ENCODE measurements around the gene C1QTNF3. TPM values are rescaled to one million over a fixed set of nuclear protein-coding genes. Genes with fewer than 3 reads are reported as not detected.
A peak's percentile ranks its signal among the peaks of the same experiment; 100 is the strongest.

C1QTNF3 gene
- total RNA-seq, 2 donors from 2014 or later = 4.3 to 8.5 TPM

DNA sequence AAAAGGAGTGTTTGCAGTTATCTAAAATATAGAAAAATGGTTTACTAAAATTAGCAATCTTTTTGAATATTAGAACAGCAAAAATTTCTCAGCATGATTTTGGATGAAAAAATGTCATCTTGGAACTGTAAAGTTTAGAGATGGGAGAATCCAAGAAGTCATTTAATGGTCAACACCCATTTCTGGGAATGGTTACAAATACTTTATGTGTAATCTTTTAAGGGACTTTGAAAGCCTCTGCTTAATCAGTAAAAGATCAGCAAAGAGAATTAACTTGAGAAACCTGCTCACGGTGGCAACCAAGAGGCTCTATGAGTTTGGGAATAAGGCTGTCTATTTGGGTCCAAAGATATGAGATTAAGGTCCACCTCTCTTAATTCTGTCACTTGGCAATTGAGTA is 13.0 kb downstream of the C1QTNF3 start:
- no peak overlapping the region for H3K4me3 Mint-ChIP-seq
- H3K36me3 Mint-ChIP-seq (ENCODE audit: low read depth) = peaks cover 8% of the 10 kb centered on the region
- no peak overlapping the region for H3K27ac Mint-ChIP-seq
- no peaks in the 10 kb centered on the region for H3K27me3 Mint-ChIP-seq
- no peak for ATAC-seq
- no peak for DNase-seq
- no peaks in the 10 kb centered on the region for H3K4me1 Mint-ChIP-seq
- no peaks in the 10 kb centered on the region for H3K9me3 ChIP-seq (ENCODE audit: control insufficient read depth, low read length, poor library complexity, severe bottlenecking)

DNA sequence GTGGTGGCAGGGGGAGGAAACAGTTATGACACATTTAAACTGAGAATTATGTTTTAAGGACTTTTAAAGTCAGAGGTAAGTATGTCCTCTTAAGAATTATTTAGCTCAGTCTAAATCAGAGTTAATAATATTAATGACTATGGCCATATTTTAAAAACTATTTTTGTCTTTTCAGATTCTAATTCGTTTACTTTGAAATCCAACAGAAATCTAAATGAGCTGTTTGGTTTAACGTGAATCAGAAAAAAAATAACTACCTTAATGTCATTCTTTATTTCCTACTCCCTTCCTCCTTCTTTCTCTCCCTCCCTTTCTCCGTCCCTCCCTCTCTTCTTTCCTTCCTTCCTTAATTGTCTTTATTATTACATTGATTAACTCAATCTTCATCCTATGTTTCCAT is 14.7 kb downstream of the C1QTNF3 start:
- H3K27me3 Mint-ChIP-seq = no peaks in the 10 kb centered on the region
- no peak overlapping the region for H3K4me3 Mint-ChIP-seq
- no peaks in the 10 kb centered on the region for H3K9me3 ChIP-seq (ENCODE audit: control insufficient read depth, low read length, poor library complexity, severe bottlenecking)
- ATAC-seq (no peak), DNase-seq (no peak)
- no peaks in the 10 kb centered on the region for H3K4me1 Mint-ChIP-seq
- no peak overlapping the region for H3K27ac Mint-ChIP-seq
- H3K36me3 Mint-ChIP-seq (ENCODE audit: low read depth) = peaks cover 8% of the 10 kb centered on the region

DNA sequence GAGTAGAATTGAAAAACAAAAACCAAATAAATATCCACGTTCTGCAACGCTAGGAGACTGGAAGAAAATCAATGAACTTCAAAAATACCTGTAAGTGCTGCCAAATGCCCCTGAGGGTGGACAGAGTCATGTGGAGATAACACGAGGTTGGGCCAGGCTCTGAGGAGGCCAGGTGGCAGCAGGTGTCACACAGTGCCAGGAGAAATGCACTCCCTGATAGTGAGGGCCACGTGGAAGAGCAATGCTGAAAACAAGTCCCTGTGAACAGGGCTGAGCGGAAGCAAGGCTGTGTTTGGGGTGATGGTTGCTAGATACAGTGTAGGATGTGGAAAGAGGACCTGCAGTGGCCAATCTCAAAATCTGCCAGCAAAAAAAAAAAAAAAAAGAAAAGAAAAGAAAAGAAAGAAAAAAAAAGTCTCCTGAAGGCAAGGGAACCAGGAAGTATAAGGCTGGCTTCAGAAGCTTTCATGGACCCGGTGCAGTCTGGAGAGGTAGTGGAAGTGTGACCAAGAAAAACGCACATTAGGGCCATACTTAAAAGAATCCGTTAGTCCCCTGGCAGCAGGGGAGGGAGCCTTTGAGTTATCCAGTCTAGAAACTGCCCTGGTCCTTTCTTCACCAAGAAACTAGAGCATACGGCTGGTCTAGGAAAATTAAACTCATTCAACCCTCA is 16.8 kb downstream of the C1QTNF3 start:
- H3K9me3 ChIP-seq (ENCODE audit: control insufficient read depth, low read length, poor library complexity, severe bottlenecking) = no peaks in the 10 kb centered on the region
- Mint-ChIP-seq H3K4me3 (no peak overlapping the region), H3K27ac (no peak overlapping the region), H3K36me3 (ENCODE audit: low read depth) (peaks cover 9% of the 10 kb centered on the region), H3K27me3 (no peaks in the 10 kb centered on the region), H3K4me1 (peaks cover 13% of the 10 kb centered on the region)
- ATAC-seq (no peak), DNase-seq (no peak)

DNA sequence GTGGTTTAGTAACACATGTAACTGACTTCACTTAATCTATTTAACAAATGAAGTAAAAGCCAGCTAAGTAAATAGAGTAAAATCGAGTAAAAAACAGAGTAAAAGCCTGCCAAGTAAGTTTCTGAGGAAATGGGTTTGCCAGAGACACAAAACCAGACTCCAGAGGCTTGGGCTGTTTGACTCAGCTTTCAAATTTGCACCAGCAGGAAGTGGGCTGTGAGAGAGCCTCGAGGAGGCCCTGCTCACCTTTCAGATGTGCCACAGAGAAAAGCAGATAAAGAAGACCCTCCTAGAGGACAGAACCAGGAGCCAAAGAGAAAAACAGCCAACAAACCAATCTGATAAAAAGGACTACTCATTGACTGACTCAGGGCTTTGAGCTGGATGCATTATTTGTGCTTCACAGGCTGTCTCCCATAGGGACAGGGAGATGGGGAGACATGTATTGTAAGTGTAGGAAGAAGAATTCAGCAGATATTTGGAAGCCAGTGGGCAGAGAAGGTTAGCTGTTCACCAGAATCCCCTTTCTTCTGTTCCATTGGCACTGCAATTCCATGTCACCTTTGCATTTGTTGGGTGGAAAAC is 20.8 kb downstream of the C1QTNF3 start:
- H3K27ac Mint-ChIP-seq = peak overlapping the region; percentile 80
- no peaks in the 10 kb centered on the region for H3K9me3 ChIP-seq (ENCODE audit: control insufficient read depth, low read length, poor library complexity, severe bottlenecking)
- ATAC-seq (peak; percentile 39), DNase-seq (no peak)
- H3K4me3 Mint-ChIP-seq = peak overlapping the region; percentile 53
- no peaks in the 10 kb centered on the region for H3K27me3 Mint-ChIP-seq
- peaks cover 13% of the 10 kb centered on the region for H3K4me1 Mint-ChIP-seq
- H3K36me3 Mint-ChIP-seq (ENCODE audit: low read depth) = peaks cover 9% of the 10 kb centered on the region

DNA sequence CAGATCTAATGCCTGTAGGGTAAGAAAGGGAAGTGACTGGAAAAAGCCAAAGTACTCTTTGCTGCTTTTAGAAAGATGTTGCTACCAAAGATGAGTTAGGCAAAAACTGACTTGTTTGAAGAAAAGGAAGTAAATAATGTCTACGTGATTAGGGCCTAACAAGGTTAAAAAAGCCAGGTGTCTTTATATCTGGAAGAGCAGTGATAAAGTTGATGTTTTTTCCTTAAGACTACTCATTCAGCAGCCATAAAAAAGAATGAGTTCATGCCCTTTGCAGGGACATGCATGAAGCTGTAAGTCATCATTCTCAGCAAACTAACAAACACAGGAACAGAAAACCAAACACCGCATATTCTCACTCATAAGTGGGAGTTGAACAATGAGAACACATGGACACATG is 21.7 kb downstream of the C1QTNF3 start:
- ATAC-seq = no peak

DNA sequence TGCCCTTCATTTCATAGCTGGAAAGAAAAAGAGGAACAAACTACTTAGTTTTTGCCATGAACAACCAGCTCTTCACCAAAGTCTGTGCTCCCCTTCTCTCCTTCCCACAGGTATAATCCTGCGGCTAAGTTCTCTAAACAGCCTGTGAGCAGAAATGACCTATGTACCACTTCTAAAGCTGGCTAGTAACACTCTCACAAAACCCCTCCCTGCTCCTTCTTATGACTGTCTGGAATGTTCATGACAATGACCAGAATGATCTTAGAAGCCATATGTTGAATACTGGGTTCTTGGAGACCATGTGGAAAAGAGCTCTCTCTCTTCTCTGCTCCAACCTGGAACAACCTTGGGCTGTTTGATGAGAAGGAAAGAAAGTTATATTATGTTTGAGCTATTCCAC is 22.3 kb downstream of the C1QTNF3 start:
- ATAC-seq = no peak
- DNase-seq = no peak
- Mint-ChIP-seq H3K4me3 (no peak overlapping the region), H3K27me3 (no peaks in the 10 kb centered on the region), H3K4me1 (peaks cover 15% of the 10 kb centered on the region), H3K27ac (peak overlapping the region; percentile 80), H3K36me3 (ENCODE audit: low read depth) (peaks cover 8% of the 10 kb centered on the region)
- H3K9me3 ChIP-seq (ENCODE audit: control insufficient read depth, low read length, poor library complexity, severe bottlenecking) = no peaks in the 10 kb centered on the region

More for the DNA sequence above, 21.7 kb downstream of the C1QTNF3 start:
- no peaks in the 10 kb centered on the region for H3K9me3 ChIP-seq (ENCODE audit: control insufficient read depth, low read length, poor library complexity, severe bottlenecking)
- Mint-ChIP-seq H3K27me3 (no peaks in the 10 kb centered on the region), H3K36me3 (ENCODE audit: low read depth) (peaks cover 12% of the 10 kb centered on the region), H3K27ac (peak overlapping the region; percentile 80), H3K4me1 (peaks cover 15% of the 10 kb centered on the region), H3K4me3 (peak overlapping the region; percentile 36)
- DNase-seq = no peak

DNA sequence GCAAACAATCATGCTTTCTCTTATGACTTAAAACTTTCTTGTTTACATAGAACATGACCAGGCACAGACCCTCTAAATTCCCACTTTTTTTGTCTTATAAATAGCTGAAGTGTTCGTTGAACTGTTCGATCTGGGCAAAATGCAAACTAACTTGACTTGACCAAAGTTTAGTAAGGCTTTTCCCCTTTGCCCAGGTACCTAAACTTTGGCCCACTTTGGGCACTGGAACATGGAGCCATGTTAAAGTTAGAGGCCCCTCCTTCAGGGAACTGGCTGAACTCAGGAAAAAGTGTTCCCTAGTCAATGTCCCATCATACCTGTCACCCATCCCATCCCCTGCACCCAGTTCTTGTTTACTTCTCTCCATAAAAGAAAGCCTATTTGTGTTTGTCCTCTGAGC is 25.8 kb downstream of the C1QTNF3 start:
- ATAC-seq (no peak), DNase-seq (no peak)
- H3K36me3 Mint-ChIP-seq (ENCODE audit: low read depth) = peaks cover 6% of the 10 kb centered on the region
- H3K4me3 Mint-ChIP-seq = no peak overlapping the region
- no peak overlapping the region for H3K27ac Mint-ChIP-seq
- no peaks in the 10 kb centered on the region for H3K27me3 Mint-ChIP-seq
- peaks cover 10% of the 10 kb centered on the region for H3K4me1 Mint-ChIP-seq
- no peaks in the 10 kb centered on the region for H3K9me3 ChIP-seq (ENCODE audit: control insufficient read depth, low read length, poor library complexity, severe bottlenecking)

DNA sequence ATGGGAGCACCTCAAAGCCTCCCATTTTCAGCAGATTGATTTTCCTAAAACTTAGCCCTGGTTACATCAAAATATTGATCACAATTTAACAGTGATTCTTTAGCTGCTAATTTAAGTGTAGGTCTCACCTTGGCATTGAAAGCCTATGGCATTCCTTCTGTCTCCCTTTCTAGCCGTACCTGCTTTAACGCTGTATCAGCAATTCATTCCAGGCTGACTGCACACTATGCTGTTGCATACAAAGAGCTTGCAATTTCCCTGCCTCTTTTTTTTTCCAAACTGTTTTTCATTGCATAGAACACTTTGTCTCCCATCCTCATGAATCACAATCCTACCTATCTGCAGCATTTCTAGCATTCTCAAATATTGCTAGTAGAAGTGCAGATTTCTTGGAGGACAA is 26.3 kb downstream of the C1QTNF3 start:
- DNase-seq (no peak), ATAC-seq (no peak)
- peaks cover 6% of the 10 kb centered on the region for H3K36me3 Mint-ChIP-seq (ENCODE audit: low read depth)
- H3K27me3 Mint-ChIP-seq = no peaks in the 10 kb centered on the region
- H3K9me3 ChIP-seq (ENCODE audit: control insufficient read depth, low read length, poor library complexity, severe bottlenecking) = no peaks in the 10 kb centered on the region
- no peak overlapping the region for H3K4me3 Mint-ChIP-seq
- H3K4me1 Mint-ChIP-seq = peaks cover 5% of the 10 kb centered on the region
- H3K27ac Mint-ChIP-seq = no peak overlapping the region

DNA sequence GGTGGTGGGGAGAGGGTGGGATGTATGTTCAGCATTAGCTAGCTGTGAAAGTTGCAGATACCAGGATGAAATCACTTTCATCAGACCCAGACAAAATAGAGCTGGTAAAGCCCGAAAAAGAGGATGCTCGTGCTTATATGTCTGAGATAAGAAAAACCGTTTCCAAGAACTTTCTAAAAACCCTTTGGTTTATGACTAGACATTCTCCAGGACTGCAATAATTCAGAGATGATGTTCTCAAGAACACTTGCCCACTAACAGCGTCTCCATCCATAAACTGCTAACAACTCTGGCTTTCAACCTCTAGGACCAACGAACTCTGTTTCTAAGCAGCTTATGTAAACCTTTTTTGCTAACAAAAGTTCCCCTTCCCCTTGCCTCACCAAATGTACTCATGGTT is 26.8 kb downstream of the C1QTNF3 start:
- no peak overlapping the region for H3K4me3 Mint-ChIP-seq
- no peak overlapping the region for H3K27ac Mint-ChIP-seq
- no peaks in the 10 kb centered on the region for H3K9me3 ChIP-seq (ENCODE audit: control insufficient read depth, low read length, poor library complexity, severe bottlenecking)
- H3K27me3 Mint-ChIP-seq = no peaks in the 10 kb centered on the region
- no peak for ATAC-seq
- DNase-seq = no peak
- peaks cover 6% of the 10 kb centered on the region for H3K36me3 Mint-ChIP-seq (ENCODE audit: low read depth)
- H3K4me1 Mint-ChIP-seq = peaks cover 2% of the 10 kb centered on the region

DNA sequence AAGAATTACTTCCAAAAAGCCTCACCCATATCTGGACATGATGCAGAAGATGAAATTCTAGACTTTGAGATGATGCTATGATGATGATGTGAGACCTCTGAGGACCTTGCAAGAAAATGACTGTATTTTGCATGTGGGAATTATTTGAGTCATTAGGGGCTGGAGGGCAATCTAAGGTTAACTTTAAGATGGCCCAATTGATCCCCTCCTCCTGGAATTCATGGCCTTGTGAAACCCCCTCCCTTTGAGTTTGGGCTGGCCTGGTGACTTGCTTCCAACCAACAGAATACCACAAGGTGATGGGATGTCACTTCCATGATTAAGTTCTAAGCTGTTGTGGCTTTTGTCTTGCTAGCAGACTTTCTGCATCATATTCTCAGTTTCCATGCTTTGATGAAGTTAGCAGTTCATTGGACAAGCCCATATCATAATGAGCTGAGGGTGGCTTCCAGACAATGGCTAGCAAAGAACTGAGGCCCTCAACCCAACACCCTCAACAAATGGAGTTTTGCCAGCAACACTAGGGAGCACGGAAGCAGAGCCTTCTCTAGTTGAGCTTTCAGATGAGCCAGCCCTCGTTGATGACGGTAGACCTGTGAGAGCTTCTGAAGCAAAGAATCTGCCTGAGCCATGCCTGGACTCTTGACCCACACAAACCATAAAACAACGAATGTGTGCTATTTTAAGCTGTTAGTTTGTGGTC is 27.7 kb downstream of the C1QTNF3 start:
- no peak overlapping the region for H3K27ac Mint-ChIP-seq
- no peaks in the 10 kb centered on the region for H3K27me3 Mint-ChIP-seq
- H3K4me1 Mint-ChIP-seq = peaks cover 2% of the 10 kb centered on the region
- peaks cover 3% of the 10 kb centered on the region for H3K36me3 Mint-ChIP-seq (ENCODE audit: low read depth)
- DNase-seq (no peak), ATAC-seq (no peak)
- H3K9me3 ChIP-seq (ENCODE audit: control insufficient read depth, low read length, poor library complexity, severe bottlenecking) = no peaks in the 10 kb centered on the region
- no peak overlapping the region for H3K4me3 Mint-ChIP-seq

DNA sequence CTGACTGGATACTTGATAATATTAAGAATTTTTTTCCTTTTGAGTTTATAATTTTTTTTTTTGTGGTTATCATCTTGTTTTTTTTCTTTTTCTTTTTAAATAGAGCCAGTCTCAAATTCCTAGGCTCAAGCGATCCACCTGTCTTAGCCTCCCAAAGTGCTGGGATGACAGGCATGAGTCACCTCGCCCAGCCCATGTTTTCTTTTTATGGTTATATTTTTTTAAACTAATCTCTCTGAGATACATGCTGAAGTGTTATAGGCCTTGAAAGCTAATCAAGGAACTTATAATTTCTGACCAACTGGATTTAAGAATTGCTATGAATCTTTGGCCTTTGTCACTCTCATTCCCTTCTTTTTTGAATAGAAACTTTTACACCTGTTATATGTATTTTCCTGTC is 28.4 kb downstream of the C1QTNF3 start:
- peaks cover 3% of the 10 kb centered on the region for H3K36me3 Mint-ChIP-seq (ENCODE audit: low read depth)
- H3K9me3 ChIP-seq (ENCODE audit: control insufficient read depth, low read length, poor library complexity, severe bottlenecking) = no peaks in the 10 kb centered on the region
- no peaks in the 10 kb centered on the region for H3K27me3 Mint-ChIP-seq
- no peak for ATAC-seq
- H3K4me1 Mint-ChIP-seq = peaks cover 3% of the 10 kb centered on the region
- no peak overlapping the region for H3K27ac Mint-ChIP-seq
- DNase-seq = no peak
- H3K4me3 Mint-ChIP-seq = no peak overlapping the region

DNA sequence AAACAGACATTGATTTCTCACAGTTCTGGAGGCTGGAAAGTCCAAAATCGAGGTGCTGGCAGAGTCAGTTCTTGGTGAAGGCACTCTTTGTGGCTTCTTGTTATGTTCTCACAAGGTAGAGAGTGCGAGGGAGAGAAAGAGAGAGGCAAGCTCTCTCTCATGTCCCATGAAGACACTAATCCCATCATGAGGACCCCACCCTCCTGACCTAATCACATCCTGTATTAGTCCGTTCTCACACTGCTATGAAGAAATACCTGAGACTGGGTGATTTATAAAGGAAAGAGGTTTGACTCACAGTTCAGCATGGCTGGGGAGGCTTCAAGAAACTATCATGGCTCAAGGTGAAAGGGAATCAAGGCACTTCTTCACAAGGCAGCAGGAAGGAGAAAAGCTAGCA is 29.5 kb downstream of the C1QTNF3 start:
- no peaks in the 10 kb centered on the region for H3K27me3 Mint-ChIP-seq
- peaks cover 12% of the 10 kb centered on the region for H3K4me1 Mint-ChIP-seq
- DNase-seq (no peak), ATAC-seq (no peak)
- peaks cover 3% of the 10 kb centered on the region for H3K36me3 Mint-ChIP-seq (ENCODE audit: low read depth)
- no peak overlapping the region for H3K27ac Mint-ChIP-seq
- H3K4me3 Mint-ChIP-seq = no peak overlapping the region
- no peaks in the 10 kb centered on the region for H3K9me3 ChIP-seq (ENCODE audit: control insufficient read depth, low read length, poor library complexity, severe bottlenecking)

DNA sequence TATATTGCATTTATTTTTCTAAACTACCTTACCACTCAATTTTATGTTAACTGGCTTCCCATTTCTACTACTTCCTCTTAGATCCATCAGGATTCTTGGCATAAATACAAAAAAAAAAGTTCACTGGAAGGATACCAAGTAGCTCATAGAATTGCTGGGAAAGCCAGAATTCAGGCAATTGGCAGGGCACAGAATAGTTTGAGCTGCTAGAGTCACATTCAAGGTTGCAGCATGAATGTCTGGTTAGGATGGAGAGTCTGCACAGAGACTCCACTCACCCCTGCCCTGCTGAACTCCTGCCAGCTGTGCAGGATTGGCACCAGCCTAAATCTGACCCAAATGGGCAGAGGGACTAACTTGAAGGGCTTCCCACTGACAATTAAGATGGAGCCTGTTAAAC is 30.2 kb downstream of the C1QTNF3 start:
- Mint-ChIP-seq H3K27me3 (no peaks in the 10 kb centered on the region), H3K4me3 (no peak overlapping the region), H3K27ac (no peak overlapping the region), H3K4me1 (peaks cover 12% of the 10 kb centered on the region), H3K36me3 (ENCODE audit: low read depth) (peaks cover 3% of the 10 kb centered on the region)
- H3K9me3 ChIP-seq (ENCODE audit: control insufficient read depth, low read length, poor library complexity, severe bottlenecking) = no peaks in the 10 kb centered on the region
- DNase-seq (no peak), ATAC-seq (no peak)

DNA sequence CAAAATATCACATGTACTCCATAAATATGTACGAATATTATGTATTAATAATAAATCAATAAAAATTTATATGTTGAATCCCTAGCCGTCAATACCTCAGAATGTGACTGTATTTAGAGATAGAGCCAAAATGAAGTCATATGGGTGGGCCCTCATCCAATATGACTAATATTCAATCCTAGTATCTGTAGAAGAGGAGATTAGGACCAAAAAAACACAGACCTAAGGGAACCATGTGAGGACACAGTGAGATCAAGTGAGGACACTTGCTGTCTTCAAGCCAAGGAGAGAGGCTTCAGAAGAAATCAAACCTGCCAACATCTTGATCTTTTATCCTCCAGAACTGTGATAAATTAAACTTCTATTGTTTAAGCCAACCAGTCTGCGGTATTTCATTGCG is 31.5 kb downstream of the C1QTNF3 start:
- ATAC-seq = no peak

More for the DNA sequence above, 31.5 kb downstream of the C1QTNF3 start:
- Mint-ChIP-seq H3K4me1 (peaks cover 20% of the 10 kb centered on the region), H3K27me3 (no peaks in the 10 kb centered on the region), H3K36me3 (ENCODE audit: low read depth) (no peaks in the 10 kb centered on the region), H3K27ac (no peak overlapping the region), H3K4me3 (no peak overlapping the region)
- DNase-seq = no peak
- no peaks in the 10 kb centered on the region for H3K9me3 ChIP-seq (ENCODE audit: control insufficient read depth, low read length, poor library complexity, severe bottlenecking)

All from T-helper 17 cell (primary cell).